ENCODE measurements around the gene LANCL3.
"Not testable (repeated sequence)": the region's sequence is repeated elsewhere in the genome, so short reads cannot be mapped to it uniquely, and the experiment has no call there.

LANCL3 gene

DNA sequence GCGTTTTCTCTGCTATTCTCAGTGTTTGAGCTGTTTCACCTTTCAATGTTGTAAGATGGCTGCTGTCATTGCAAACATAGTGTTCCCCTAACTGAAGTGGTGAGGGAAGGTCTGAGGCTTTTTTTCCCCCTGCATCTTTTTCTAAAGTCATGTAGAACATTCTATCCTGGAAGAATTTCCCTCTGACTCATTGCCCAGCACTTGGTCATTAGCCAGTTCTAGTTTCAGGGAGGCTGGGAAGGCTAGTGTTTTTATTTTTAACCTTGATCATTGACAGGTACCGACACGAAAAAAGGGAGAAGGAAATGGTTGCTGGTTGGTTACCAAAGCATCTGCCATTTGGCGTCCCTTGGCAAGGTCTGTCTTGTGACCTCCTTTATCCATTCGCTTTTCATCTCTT, 6.6 kb downstream of the LANCL3 start:
- ChIA-PET CTCF (no interaction called here), POLR2A (no interaction called here)
- TF ChIP-seq, protein P1, sequence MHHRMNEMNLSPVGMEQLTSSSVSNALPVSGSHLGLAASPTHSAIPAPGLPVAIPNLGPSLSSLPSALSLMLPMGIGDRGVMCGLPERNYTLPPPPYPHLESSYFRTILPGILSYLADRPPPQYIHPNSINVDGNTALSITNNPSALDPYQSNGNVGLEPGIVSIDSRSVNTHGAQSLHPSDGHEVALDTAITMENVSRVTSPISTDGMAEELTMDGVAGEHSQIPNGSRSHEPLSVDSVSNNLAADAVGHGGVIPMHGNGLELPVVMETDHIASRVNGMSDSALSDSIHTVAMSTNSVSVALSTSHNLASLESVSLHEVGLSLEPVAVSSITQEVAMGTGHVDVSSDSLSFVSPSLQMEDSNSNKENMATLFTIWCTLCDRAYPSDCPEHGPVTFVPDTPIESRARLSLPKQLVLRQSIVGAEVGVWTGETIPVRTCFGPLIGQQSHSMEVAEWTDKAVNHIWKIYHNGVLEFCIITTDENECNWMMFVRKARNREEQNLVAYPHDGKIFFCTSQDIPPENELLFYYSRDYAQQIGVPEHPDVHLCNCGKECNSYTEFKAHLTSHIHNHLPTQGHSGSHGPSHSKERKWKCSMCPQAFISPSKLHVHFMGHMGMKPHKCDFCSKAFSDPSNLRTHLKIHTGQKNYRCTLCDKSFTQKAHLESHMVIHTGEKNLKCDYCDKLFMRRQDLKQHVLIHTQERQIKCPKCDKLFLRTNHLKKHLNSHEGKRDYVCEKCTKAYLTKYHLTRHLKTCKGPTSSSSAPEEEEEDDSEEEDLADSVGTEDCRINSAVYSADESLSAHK (tag by site-specific recombination; IDR thresholded peaks at IDR 0.05), result no peak
- TF ChIP-seq ZNF629 (tag by site-specific recombination; IDR thresholded peaks at IDR 0.05) (no peak), ZNF791 (tag by site-specific recombination; IDR thresholded peaks at IDR 0.05) (no peak), ZNF239 (tag by site-specific recombination; IDR thresholded peaks at IDR 0.05) (no peak), ZNF677 (tag by site-specific recombination; IDR thresholded peaks at IDR 0.05) (no peak), ZNF768 (tag by site-specific recombination; IDR thresholded peaks at IDR 0.05) (no peak), ZNF112 (tag by site-specific recombination; IDR thresholded peaks at IDR 0.05) (no peak), ZNF202 (tag by site-specific recombination; IDR thresholded peaks at IDR 0.05; ENCODE audit: borderline replicate concordance) (no peak), ZNF10 (tag by site-specific recombination; IDR thresholded peaks at IDR 0.05) (no peak), KLF7 (tag by site-specific recombination; IDR thresholded peaks at IDR 0.05; ENCODE audit: borderline replicate concordance) (no peak), ZSCAN16 (tag by site-specific recombination; IDR thresholded peaks at IDR 0.05) (no peak), ZNF16 (tag by site-specific recombination; IDR thresholded peaks at IDR 0.05; ENCODE audit: low read depth) (no peak)
- H3K4me3 ChIP-seq (ENCODE audit: low read depth, low read length), result no peak overlapping the region
- no peaks in the 10 kb centered on the region for H3K9me3 ChIP-seq (ENCODE audit: control insufficient read depth, insufficient read depth, low read depth, low read length)
- no peak overlapping the region for H3K27ac ChIP-seq (ENCODE audit: extremely low read depth, low read depth, low read length)
- no peaks in the 10 kb centered on the region for H3K4me1 ChIP-seq (ENCODE audit: control insufficient read depth, insufficient read depth, low read length)
- H3K36me3 ChIP-seq (ENCODE audit: control insufficient read depth in 2 of 2, insufficient read depth in 1 of 2, low read length in 2 of 2), result no peaks in the 10 kb centered on the region

DNA sequence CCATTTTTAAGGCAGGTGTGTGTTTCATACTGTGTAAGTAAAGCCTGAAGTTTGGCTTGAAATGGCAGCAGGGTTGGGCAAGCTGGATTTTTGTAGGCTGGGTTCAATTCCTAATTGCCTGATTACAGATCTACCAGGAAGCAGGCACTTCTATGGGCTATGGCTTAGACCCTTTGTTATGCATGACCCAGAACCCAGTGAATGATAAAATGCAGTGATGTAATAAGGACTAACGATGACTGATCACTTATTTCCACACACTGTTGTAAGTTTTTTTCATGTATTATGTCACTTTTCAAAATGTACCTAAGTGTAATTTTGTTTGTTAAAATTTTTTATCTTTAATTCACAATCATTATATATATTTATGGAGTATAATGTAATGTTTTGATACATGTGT, 8.6 kb downstream of the LANCL3 start:
- Histone ChIP-seq H3K4me3 (ENCODE audit: low read depth, low read length) (no peak overlapping the region), H3K36me3 (ENCODE audit: control insufficient read depth in 2 of 2, insufficient read depth in 1 of 2, low read length in 2 of 2) (no peaks in the 10 kb centered on the region), H3K27ac (ENCODE audit: extremely low read depth, low read depth, low read length) (no peak overlapping the region), H3K9me3 (ENCODE audit: control insufficient read depth, insufficient read depth, low read depth, low read length) (no peaks in the 10 kb centered on the region), H3K4me1 (ENCODE audit: control insufficient read depth, insufficient read depth, low read length) (no peaks in the 10 kb centered on the region)
- TF ChIP-seq ZNF629 (tag by site-specific recombination; IDR thresholded peaks at IDR 0.05) (0 out of 2 replicates have a peak, but pooled peaks have one; percentile 25), ZNF324 (tag by site-specific recombination; IDR thresholded peaks at IDR 0.05) (no peak)
- CTCF ChIA-PET, result no interaction called here
- POLR2A ChIA-PET, result no interaction called here

DNA sequence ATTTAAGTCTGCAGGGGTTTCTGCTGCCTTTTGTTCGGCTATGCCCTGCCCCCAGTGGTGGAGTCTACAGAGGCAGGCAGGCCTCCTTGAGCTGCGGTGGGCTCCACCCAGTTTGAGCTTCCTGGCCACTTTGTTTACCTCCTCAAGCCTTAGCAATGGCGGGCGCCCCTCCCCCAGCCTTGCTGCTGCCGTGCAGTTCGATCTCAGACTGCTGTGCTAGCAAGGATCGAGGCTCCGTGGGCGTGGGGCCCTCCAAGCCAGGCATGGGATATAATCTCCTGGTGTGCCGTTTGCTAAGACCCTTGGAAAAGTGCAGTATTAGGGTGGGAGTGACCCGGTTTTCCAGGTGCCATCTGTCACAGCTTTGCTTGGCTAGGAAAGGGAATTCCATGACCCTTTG, 15.9 kb downstream of the LANCL3 start:
- POLR2A ChIA-PET; H3K9me3 ChIP-seq (ENCODE audit: control insufficient read depth, insufficient read depth, low read depth, low read length); H3K4me3 ChIP-seq (ENCODE audit: low read depth, low read length); H3K36me3 ChIP-seq (ENCODE audit: control insufficient read depth in 2 of 2, insufficient read depth in 1 of 2, low read length in 2 of 2); H3K27ac ChIP-seq (ENCODE audit: extremely low read depth, low read depth, low read length); CTCF ChIA-PET; H3K4me1 ChIP-seq (ENCODE audit: control insufficient read depth, insufficient read depth, low read length): not testable (repeated sequence)

DNA sequence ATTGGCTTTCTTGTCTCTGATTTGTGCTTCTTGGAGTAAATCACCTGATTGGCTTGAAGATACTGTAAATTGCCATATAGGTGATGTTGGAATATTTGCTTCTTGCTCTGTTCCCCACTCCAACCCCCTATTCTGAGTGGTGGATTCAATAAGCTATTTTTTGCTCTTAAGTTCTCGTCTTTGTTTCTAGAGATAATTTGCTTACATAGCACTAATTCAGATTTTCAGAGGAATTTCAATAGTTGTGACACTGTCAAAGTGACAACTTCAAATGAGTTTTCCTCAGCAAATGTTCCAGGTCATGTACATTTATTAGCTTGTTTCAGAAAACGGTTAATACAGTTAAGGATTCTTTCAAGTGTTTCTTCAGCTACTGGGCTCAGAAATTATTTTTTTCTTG, 18.6 kb downstream of the LANCL3 start:
- no peak for TF ChIP-seq SETDB1 (IDR thresholded peaks at IDR 0.05; ENCODE audit: insufficient read length, low read length)
- no peak for TF ChIP-seq ZNF211 (tag by site-specific recombination; IDR thresholded peaks at IDR 0.05; ENCODE audit: low read depth)
- TF ChIP-seq ZNF138 (tag by site-specific recombination; IDR thresholded peaks at IDR 0.05; ENCODE audit: borderline replicate concordance), result no peak
- TF ChIP-seq, protein P2, sequence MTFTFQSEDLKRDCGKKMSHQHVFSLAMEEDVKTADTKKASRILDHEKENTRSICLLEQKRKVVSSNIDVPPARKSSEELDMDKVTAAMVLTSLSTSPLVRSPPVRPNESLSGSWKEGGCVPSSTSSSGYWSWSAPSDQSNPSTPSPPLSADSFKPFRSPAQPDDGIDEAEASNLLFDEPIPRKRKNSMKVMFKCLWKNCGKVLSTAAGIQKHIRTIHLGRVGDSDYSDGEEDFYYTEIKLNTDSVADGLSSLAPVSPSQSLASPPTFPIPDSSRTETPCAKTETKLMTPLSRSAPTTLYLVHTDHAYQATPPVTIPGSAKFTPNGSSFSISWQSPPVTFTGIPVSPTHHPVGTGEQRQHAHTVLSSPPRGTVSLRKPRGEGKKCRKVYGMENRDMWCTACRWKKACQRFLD (tag by site-specific recombination; IDR thresholded peaks at IDR 0.05), result no peak
- TF ChIP-seq SP7 (tag by site-specific recombination; IDR thresholded peaks at IDR 0.05), result no peak
- no peak for TF ChIP-seq KLF10 (tag by site-specific recombination; IDR thresholded peaks at IDR 0.05)
- no peak for TF ChIP-seq ZNF664 (tag by site-specific recombination; IDR thresholded peaks at IDR 0.05)
- TF ChIP-seq ZNF366 (tag by site-specific recombination; conservative IDR thresholded peaks at IDR 0.05), result no peak
- TF ChIP-seq SALL2 (tag by site-specific recombination; IDR thresholded peaks at IDR 0.05; ENCODE audit: borderline replicate concordance), result no peak
- TF ChIP-seq ZNF629 (tag by site-specific recombination; IDR thresholded peaks at IDR 0.05), result no peak
- no peak for TF ChIP-seq ZNF274 (IDR thresholded peaks at IDR 0.05; ENCODE audit: low read length)
- TF ChIP-seq ZNF274 (tag by site-specific recombination; IDR thresholded peaks at IDR 0.05; ENCODE audit: borderline replicate concordance), result no peak
- TF ChIP-seq ZNF707 (tag by site-specific recombination; IDR thresholded peaks at IDR 0.05), result no peak
- TF ChIP-seq ZNF571 (tag by site-specific recombination; IDR thresholded peaks at IDR 0.05), result no peak
- no peak for TF ChIP-seq ZNF626 (tag by site-specific recombination; IDR thresholded peaks at IDR 0.05)
- H3K4me3 ChIP-seq (ENCODE audit: low read depth, low read length), result no peak overlapping the region
- no peaks in the 10 kb centered on the region for H3K9me3 ChIP-seq (ENCODE audit: control insufficient read depth, insufficient read depth, low read depth, low read length)
- ChIA-PET POLR2A (no interaction called here), CTCF (interaction anchor here (0.6 kb wide), 1 partner anchor 94 kb away, joined by 3 read pairs; no protein-coding TSS in a partner anchor)
- no peaks in the 10 kb centered on the region for H3K4me1 ChIP-seq (ENCODE audit: control insufficient read depth, insufficient read depth, low read length)
- no peak overlapping the region for H3K27ac ChIP-seq (ENCODE audit: extremely low read depth, low read depth, low read length)
- no peaks in the 10 kb centered on the region for H3K36me3 ChIP-seq (ENCODE audit: control insufficient read depth in 2 of 2, insufficient read depth in 1 of 2, low read length in 2 of 2)

Data from HEK293 (cell line).